GM23338 (cell line): Measurements from ENCODE around the gene LRRC4. TPM values are rescaled to one million over a fixed set of nuclear protein-coding genes. Genes with fewer than 3 reads are reported as not detected.

Source experiments
- ATAC-seq: fragments of 200-7000 bp; cut with Tn5 transposase; 3 replicates; pipeline ENCODE4 v1.9.1; 2020
- DNase-seq: peaks from one replicate; pipeline ENCODE4 v3.0.0-alpha.2; 2015; ENCODE audit warnings: low spot score
- H2AFZ ChIP-seq: fragments of 200-600 bp; sonication (generic); 2 replicates; pipeline ENCODE4 v1.8.0; 2016; ENCODE audit warnings: antibody characterized with exemption, mild to moderate bottlenecking, moderate library complexity
- H3F3A ChIP-seq: fragments of 200-600 bp; sonication (generic); replicated peaks from 2 replicates; pipeline ENCODE4 v1.8.0; 2017; ENCODE audit warnings: antibody characterized with exemption, mixed run types, low read depth
- H3K27ac ChIP-seq: fragments of 200-600 bp; sonication (generic); 2 replicates; pipeline ENCODE4 v1.6.1; 2016; ENCODE audit warnings: low read depth
- H3K27me3 ChIP-seq: fragments of 200-600 bp; sonication (generic); 2 replicates; pipeline ENCODE4 v1.8.0; 2016; ENCODE audit warnings: mild to moderate bottlenecking, mixed run types, moderate library complexity; ENCODE audit not compliant: insufficient read depth
- H3K36me3 ChIP-seq: fragments of 200-600 bp; sonication (generic); 2 replicates; pipeline ENCODE4 v1.8.0; 2016; ENCODE audit warnings: mild to moderate bottlenecking; ENCODE audit not compliant: insufficient read depth
- H3K4me1 ChIP-seq: fragments of 200-600 bp; sonication (generic); 2 replicates; pipeline ENCODE4 v1.8.0; 2016; ENCODE audit warnings: mild to moderate bottlenecking, moderate library complexity; ENCODE audit not compliant: insufficient read depth
- H3K4me2 ChIP-seq: fragments of 200-600 bp; sonication (generic); 2 replicates; pipeline ENCODE4 v1.7.1; 2017; ENCODE audit warnings: mixed run types
- H3K4me3 ChIP-seq: fragments of 200-600 bp; sonication (generic); 2 replicates; pipeline ENCODE4 v1.6.1; 2016; ENCODE audit warnings: mixed run types
- H3K79me2 ChIP-seq: fragments of 200-600 bp; sonication (generic); replicated peaks from 2 replicates; pipeline ENCODE4 v1.8.0; 2017; ENCODE audit warnings: mild to moderate bottlenecking; ENCODE audit not compliant: insufficient read depth
- H3K9me2 ChIP-seq: fragments of 200-600 bp; sonication (generic); 2 replicates; pipeline ENCODE4 v1.8.0; 2017; ENCODE audit not compliant: insufficient read depth
- H4K20me1 ChIP-seq: fragments of 200-600 bp; sonication (generic); replicated peaks from 2 replicates; pipeline ENCODE4 v1.8.0; 2017; ENCODE audit warnings: mild to moderate bottlenecking; ENCODE audit not compliant: insufficient read depth
- H3K27ac Mint-ChIP-seq: 2 replicates; pipeline ENCODE4 v1.8.0; 2020; ENCODE audit warnings: inconsistent platforms, mild to moderate bottlenecking, moderate library complexity, mixed read lengths
- H3K27me3 Mint-ChIP-seq: 3 replicates; pipeline ENCODE4 v1.8.0; 2022; ENCODE audit warnings: low read depth, mild to moderate bottlenecking, moderate library complexity, mixed read lengths, inconsistent platforms; ENCODE audit not compliant: insufficient read depth, poor library complexity
- H3K36me3 Mint-ChIP-seq: 3 replicates; pipeline ENCODE4 v1.8.0; 2021; ENCODE audit warnings: low read depth, mild to moderate bottlenecking, inconsistent platforms, moderate library complexity, mixed read lengths
- H3K4me1 Mint-ChIP-seq: 3 replicates; pipeline ENCODE4 v1.8.0; 2020; ENCODE audit warnings: mild to moderate bottlenecking, inconsistent platforms, mixed read lengths
- H3K4me3 Mint-ChIP-seq: 3 replicates; pipeline ENCODE4 v1.8.0; 2021; ENCODE audit warnings: moderate library complexity, mild to moderate bottlenecking, inconsistent platforms, mixed read lengths
- H3K9me3 Mint-ChIP-seq: 3 replicates; pipeline ENCODE4 v1.8.0; 2020; ENCODE audit warnings: moderate library complexity, mild to moderate bottlenecking, inconsistent platforms, mixed read lengths
- CREB1 ChIP-seq: fragments of 250-450 bp; sonication (Bioruptor Pico); IDR thresholded peaks from 2 replicates; pipeline ENCODE4 v1.5.0; 2020; ENCODE audit warnings: low read depth, mild to moderate bottlenecking, moderate library complexity
- CTCF ChIP-seq, 2 experiments: fragments of 200-600 bp in 1 of 2; sonication (generic) in 1 of 2; conservative IDR thresholded peaks; 2 replicates each; pipeline versions ENCODE4 v1.5.1 to v1.6.1; 2016 to 2017; ENCODE audit warnings: antibody characterized with exemption in 2 of 2, low read depth in 2 of 2, mild to moderate bottlenecking in 2 of 2, moderate library complexity in 1 of 2
- ETS1 ChIP-seq: IDR thresholded peaks from 2 replicates; pipeline ENCODE4 v1.6.1; 2016; ENCODE audit warnings: antibody characterized with exemption
- EZH2 ChIP-seq: fragments of 200-600 bp; sonication (generic); IDR thresholded peaks from one replicate; pipeline ENCODE4 v1.8.0; 2017; ENCODE audit warnings: antibody characterized with exemption, mild to moderate bottlenecking, low read depth; ENCODE audit not compliant: unreplicated experiment
- EZH2phosphoT487 ChIP-seq: fragments of 200-600 bp; sonication (generic); IDR thresholded peaks from one replicate; pipeline ENCODE4 v1.8.1; 2018; ENCODE audit warnings: antibody characterized with exemption; ENCODE audit not compliant: unreplicated experiment
- NANOG ChIP-seq: IDR thresholded peaks from 2 replicates; pipeline ENCODE4 v1.6.1; 2016; ENCODE audit warnings: antibody characterized with exemption, borderline replicate concordance
- POLR2AphosphoS5 ChIP-seq: IDR thresholded peaks from 2 replicates; pipeline ENCODE4 v1.6.1; 2016; ENCODE audit warnings: antibody characterized with exemption, low read depth
- REST ChIP-seq: IDR thresholded peaks from one replicate; pipeline ENCODE4 v1.6.1; 2018; ENCODE audit warnings: antibody characterized with exemption; ENCODE audit not compliant: unreplicated experiment
- STAT1 ChIP-seq: IDR thresholded peaks from one replicate; pipeline ENCODE4 v1.6.1; 2016; ENCODE audit warnings: antibody characterized with exemption; ENCODE audit not compliant: unreplicated experiment
- ZNF331 ChIP-seq: fragments of 250-450 bp; sonication (Bioruptor Pico); IDR thresholded peaks from 2 replicates; pipeline ENCODE4 v1.5.0; 2020; ENCODE audit warnings: low read depth, mild to moderate bottlenecking, moderate library complexity
- polyA plus RNA-seq: library from polyadenylated mRNA; unstranded; fragments of >200 nt; fragmentation: Nextera tagmentation; extraction: Ambion mirVana; gene quantifications from 2 replicates; pipeline ENCODE4 v1.2.1, GENCODE V29; 2016
- total RNA-seq: library from RNA; depleted of rRNA; stranded (reverse); fragments of >200 nt; shearing (Covaris generic); gene quantifications from 2 replicates; pipeline ENCODE4 v1.2.3, GENCODE V29; 2014

Gene LRRC4
- total and polyA plus RNA-seq, 2 experiments from 2014 or later: 1.9 to 5.2 TPM

- ATAC-seq (no peak), DNase-seq (no peak)
- Mint-ChIP-seq H3K36me3 (no peaks in the 10 kb centered on the region; the same call in 2 of the 3 replicates), H3K27ac (no peak overlapping the region), H3K4me3 (no peak overlapping the region), H3K9me3 (no peaks in the 10 kb centered on the region), H3K4me1 (peaks cover 9% of the 10 kb centered on the region), H3K27me3 (peaks cover 4% of the 10 kb centered on the region)
- no peaks in the 10 kb centered on the region for H3F3A ChIP-seq
- H4K20me1 ChIP-seq: peaks cover 4% of the 10 kb centered on the region
- no peak overlapping the region for H3K4me2 ChIP-seq
- H3K9me2 ChIP-seq: no peaks in the 10 kb centered on the region
- H3K4me3 ChIP-seq: no peak overlapping the region
- no peak overlapping the region for H3K27ac ChIP-seq
- H2AFZ ChIP-seq: no peak overlapping the region
- H3K79me2 ChIP-seq: no peaks in the 10 kb centered on the region
- TF ChIP-seq POLR2AphosphoS5: no peak
- TF ChIP-seq REST: no peak
- no peak for TF ChIP-seq EZH2
- H3K36me3 ChIP-seq: no peaks in the 10 kb centered on the region
- H3K27me3 ChIP-seq: no peaks in the 10 kb centered on the region
- no peaks in the 10 kb centered on the region for H3K4me1 ChIP-seq
These were observed 35.2 kb upstream of the LRRC4 start for GRCh38 chr7:128066395-128066794.

GRCh38 chr7:128065872-128066271, 34.6 kb upstream of the LRRC4 start:
- no peaks in the 10 kb centered on the region for H3K36me3 ChIP-seq
- TF ChIP-seq ETS1 (no peak), CREB1 (CRISPR knock-in tag) (no peak), NANOG (no peak)
- no peaks in the 10 kb centered on the region for H3K79me2 ChIP-seq
- no peaks in the 10 kb centered on the region for H3K9me2 ChIP-seq
- no peaks in the 10 kb centered on the region for H3K4me1 ChIP-seq
- H3K27me3 Mint-ChIP-seq: peaks cover 4% of the 10 kb centered on the region
- H3K4me3 ChIP-seq: no peak overlapping the region
- no peaks in the 10 kb centered on the region; the same call in 2 of the 3 replicates for H3K36me3 Mint-ChIP-seq
- H3F3A ChIP-seq: no peaks in the 10 kb centered on the region
- no peak overlapping the region for H3K4me3 Mint-ChIP-seq
- H3K27ac ChIP-seq: no peak overlapping the region
- no peak overlapping the region for H3K27ac Mint-ChIP-seq
- ATAC-seq (no peak), DNase-seq (no peak)
- H2AFZ ChIP-seq: no peak overlapping the region
- no peaks in the 10 kb centered on the region for H3K27me3 ChIP-seq
- H3K4me1 Mint-ChIP-seq: peaks cover 8% of the 10 kb centered on the region; the same call in 2 of the 3 replicates
- no peak overlapping the region for H3K4me2 ChIP-seq
- no peaks in the 10 kb centered on the region for H3K9me3 Mint-ChIP-seq
- H4K20me1 ChIP-seq: peaks cover 4% of the 10 kb centered on the region

GRCh38 chr7:128063088-128063487, 31.9 kb upstream of the LRRC4 start:
- no peaks in the 10 kb centered on the region for H3K79me2 ChIP-seq
- Mint-ChIP-seq H3K9me3 (no peaks in the 10 kb centered on the region), H3K27me3 (peaks cover 4% of the 10 kb centered on the region), H3K4me1 (peaks cover 25% of the 10 kb centered on the region), H3K4me3 (no peak overlapping the region), H3K36me3 (no peaks in the 10 kb centered on the region; the same call in 2 of the 3 replicates), H3K27ac (no peak overlapping the region)
- H3K4me1 ChIP-seq: no peaks in the 10 kb centered on the region
- H3F3A ChIP-seq: no peaks in the 10 kb centered on the region
- H3K27me3 ChIP-seq: no peaks in the 10 kb centered on the region
- H3K36me3 ChIP-seq: no peaks in the 10 kb centered on the region
- peaks cover 14% of the 10 kb centered on the region for H4K20me1 ChIP-seq
- DNase-seq (no peak), ATAC-seq (no peak)
- no peak overlapping the region for H3K27ac ChIP-seq
- no peak overlapping the region for H2AFZ ChIP-seq
- no peaks in the 10 kb centered on the region for H3K9me2 ChIP-seq
- no peak overlapping the region for H3K4me3 ChIP-seq
- no peak overlapping the region for H3K4me2 ChIP-seq
- no peak for TF ChIP-seq CREB1 (CRISPR knock-in tag)
- no peak for TF ChIP-seq ZNF331 (CRISPR knock-in tag)
- TF ChIP-seq CTCF (conservative IDR thresholded peaks at IDR 0.05; ENCODE audit: low read depth in 2 of 2): no peak
- TF ChIP-seq STAT1: no peak
- no peak for TF ChIP-seq EZH2phosphoT487
- no peak for TF ChIP-seq NANOG
- no peak for TF ChIP-seq ETS1
